ENCODE measurements around the gene AKAIN1. TPM values are rescaled to one million over a fixed set of nuclear protein-coding genes. Genes with fewer than 3 reads are reported as not detected.

The AKAIN1 gene
- polyA plus RNA-seq, 2 of the 4 experiments (the other 2 are of a cell fraction), result not detected

Other genes starting within 250 kb of the AKAIN1 start
- 17.1 and 23.4 TPM in 2 replicates for gene ZBTB14, start 98.5 kb upstream of the AKAIN1 start, polyA plus RNA-seq (2011; rRNA removed)
- 5.8 to 7.3 TPM (median 7.1 TPM) in 3 replicates for gene ZBTB14, start 98.5 kb upstream of the AKAIN1 start, polyA plus RNA-seq (2017; fragmentation: RNase III; extraction: RNeasy Plus Mini Kit Qiagen cat#74134 plus additional on column Dnase treatment)